Calu3 (cell line): ENCODE data around the gene IBA57. TPM values are rescaled to one million over a fixed set of nuclear protein-coding genes. Genes with fewer than 3 reads are reported as not detected.
"Not testable (repeated sequence)": the region's sequence is repeated elsewhere in the genome, so short reads cannot be mapped to it uniquely, and the experiment has no call there.

Experiments used
- BruUV-seq: library from RNA; stranded (reverse); fragments of 400-500 nt; replicated peaks from 2 replicates; lab custom pipeline; 2021; lab: Mats Ljungman, UMichigan
- CTCF ChIA-PET: fragments of 300-600 bp; sonication (Branson Sonifier 250); formaldehyde crosslinking; loops from one replicate; lab custom pipeline; 2022; ENCODE audit warnings: antibody characterized with exemption; lab: Charles Lee
- DNase-seq: peaks from one replicate; pipeline ENCODE4 v3.0.0; 2022
- H3K27ac Mint-ChIP-seq: one replicate; pipeline ENCODE4 v1.8.0; 2022; ENCODE audit warnings: mixed read lengths; ENCODE audit not compliant: unreplicated experiment
- H3K27me3 Mint-ChIP-seq: one replicate; pipeline ENCODE4 v1.8.0; 2022; ENCODE audit warnings: mixed read lengths; ENCODE audit not compliant: unreplicated experiment
- H3K36me3 Mint-ChIP-seq: one replicate; pipeline ENCODE4 v1.8.0; 2022; ENCODE audit warnings: mild to moderate bottlenecking, moderate library complexity, mixed read lengths; ENCODE audit not compliant: insufficient read depth, unreplicated experiment
- H3K4me1 Mint-ChIP-seq: one replicate; pipeline ENCODE4 v1.8.0; 2022; ENCODE audit warnings: mild to moderate bottlenecking, low read depth, mixed read lengths; ENCODE audit not compliant: unreplicated experiment
- H3K4me3 Mint-ChIP-seq: one replicate; pipeline ENCODE4 v1.8.0; 2022; ENCODE audit warnings: mild to moderate bottlenecking, low read depth, moderate library complexity, mixed read lengths; ENCODE audit not compliant: unreplicated experiment
- H3K9me3 Mint-ChIP-seq: one replicate; pipeline ENCODE4 v1.8.0; 2022; ENCODE audit warnings: low read depth, mixed read lengths; ENCODE audit not compliant: unreplicated experiment
- intact Hi-C: fragments of 100-400 bp; cut with micrococcal nuclease; formaldehyde crosslinking; loops from one replicate; pipeline ENCODE4 v1.10.0; 2022; ENCODE audit not compliant: unreplicated experiment
- total RNA-seq: library from RNA; stranded (reverse); gene quantifications from 2 replicates; pipeline ENCODE4 v1.2.3, GENCODE V29; 2022
- TF ChIP-seq, protein P1 (sequence below): fragments of 200-600 bp; IDR thresholded peaks from one replicate; pipeline ENCODE4 v1.8.0; 2022; ENCODE audit warnings: antibody characterized with exemption; ENCODE audit not compliant: unreplicated experiment

The IBA57 gene
- total RNA-seq, 1 experiment from 2014 or later = 9.2 TPM

DNA sequence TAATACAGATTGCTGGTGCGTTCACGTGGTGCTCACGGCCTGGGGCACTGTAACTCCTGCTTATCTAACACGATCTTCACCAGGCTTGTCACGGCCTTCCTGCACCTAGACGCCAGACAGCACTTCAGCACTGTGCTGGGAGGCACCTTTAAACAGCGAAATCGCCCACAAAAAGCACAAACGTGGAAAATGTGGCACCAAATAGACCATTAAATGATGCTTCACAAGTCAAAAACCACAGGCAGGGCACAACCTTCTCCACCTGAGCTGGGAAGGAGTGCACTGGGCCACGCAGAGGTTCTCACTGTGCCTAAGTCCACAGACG, 20.0 kb downstream of the IBA57 start:
- CTCF ChIA-PET = no interaction called here
- intact Hi-C loops = no loop called here
- no peaks in the 10 kb centered on the region for H3K36me3 Mint-ChIP-seq
- BruUV-seq = no TSS peak
- H3K4me3 Mint-ChIP-seq = no peak overlapping the region
- no peaks in the 10 kb centered on the region for H3K27me3 Mint-ChIP-seq
- DNase-seq = no peak
- H3K27ac Mint-ChIP-seq = no peak overlapping the region
- H3K9me3 Mint-ChIP-seq = no peaks in the 10 kb centered on the region
- TF ChIP-seq, protein P1, sequence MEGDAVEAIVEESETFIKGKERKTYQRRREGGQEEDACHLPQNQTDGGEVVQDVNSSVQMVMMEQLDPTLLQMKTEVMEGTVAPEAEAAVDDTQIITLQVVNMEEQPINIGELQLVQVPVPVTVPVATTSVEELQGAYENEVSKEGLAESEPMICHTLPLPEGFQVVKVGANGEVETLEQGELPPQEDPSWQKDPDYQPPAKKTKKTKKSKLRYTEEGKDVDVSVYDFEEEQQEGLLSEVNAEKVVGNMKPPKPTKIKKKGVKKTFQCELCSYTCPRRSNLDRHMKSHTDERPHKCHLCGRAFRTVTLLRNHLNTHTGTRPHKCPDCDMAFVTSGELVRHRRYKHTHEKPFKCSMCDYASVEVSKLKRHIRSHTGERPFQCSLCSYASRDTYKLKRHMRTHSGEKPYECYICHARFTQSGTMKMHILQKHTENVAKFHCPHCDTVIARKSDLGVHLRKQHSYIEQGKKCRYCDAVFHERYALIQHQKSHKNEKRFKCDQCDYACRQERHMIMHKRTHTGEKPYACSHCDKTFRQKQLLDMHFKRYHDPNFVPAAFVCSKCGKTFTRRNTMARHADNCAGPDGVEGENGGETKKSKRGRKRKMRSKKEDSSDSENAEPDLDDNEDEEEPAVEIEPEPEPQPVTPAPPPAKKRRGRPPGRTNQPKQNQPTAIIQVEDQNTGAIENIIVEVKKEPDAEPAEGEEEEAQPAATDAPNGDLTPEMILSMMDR = no peak
- H3K4me1 Mint-ChIP-seq = no peaks in the 10 kb centered on the region

DNA sequence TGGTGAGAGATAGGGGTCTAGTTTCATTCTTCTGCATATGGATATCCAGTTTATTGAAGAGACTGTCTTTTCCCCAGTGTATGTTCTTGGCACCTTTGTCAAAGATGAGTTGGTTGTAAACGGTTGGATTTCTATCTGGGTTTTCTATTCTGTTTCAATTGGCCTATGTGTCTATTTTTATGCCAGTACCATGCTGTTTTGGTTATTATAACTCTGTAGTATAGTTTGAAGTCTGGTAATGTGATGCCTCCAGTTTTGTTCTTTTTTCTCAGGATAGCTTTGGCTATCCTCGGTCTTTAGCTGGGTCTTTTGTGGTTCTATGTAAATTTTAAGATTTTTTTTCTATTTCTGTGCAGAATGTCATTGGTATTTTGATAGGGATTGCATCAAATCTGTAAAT, 22.6 kb downstream of the IBA57 start:
- H3K4me1 Mint-ChIP-seq, H3K27me3 Mint-ChIP-seq, DNase-seq, H3K36me3 Mint-ChIP-seq, CTCF ChIA-PET, H3K4me3 Mint-ChIP-seq, BruUV-seq, intact Hi-C loops, H3K9me3 Mint-ChIP-seq, H3K27ac Mint-ChIP-seq: not testable (repeated sequence)

DNA sequence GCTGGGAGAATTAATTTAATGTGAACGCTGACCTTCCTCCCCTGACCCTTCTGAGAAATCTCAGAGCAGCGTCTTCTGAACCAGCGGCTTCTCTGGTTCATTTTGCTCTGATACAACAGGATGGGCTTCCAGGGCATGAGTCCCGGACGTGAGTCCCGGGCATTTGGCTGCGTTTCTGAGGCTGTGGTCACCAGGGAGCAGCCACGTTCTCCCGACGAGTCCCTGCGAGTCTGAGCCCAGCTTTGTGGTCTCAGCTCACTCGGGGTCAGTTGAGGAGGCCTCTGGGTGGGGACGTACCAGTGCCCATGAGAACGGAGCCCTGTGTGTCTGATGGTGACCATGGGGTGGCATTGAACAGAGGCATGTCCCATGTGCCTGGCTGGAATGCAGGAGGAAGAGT, 24.6 kb downstream of the IBA57 start:
- BruUV-seq = no TSS peak
- intact Hi-C loops = no loop called here
- Mint-ChIP-seq H3K4me3 (no peak overlapping the region), H3K9me3 (no peaks in the 10 kb centered on the region), H3K27ac (no peak overlapping the region), H3K27me3 (no peaks in the 10 kb centered on the region), H3K4me1 (no peaks in the 10 kb centered on the region), H3K36me3 (no peaks in the 10 kb centered on the region)
- TF ChIP-seq, protein P1 = no peak
- CTCF ChIA-PET = no interaction called here
- no peak for DNase-seq

DNA sequence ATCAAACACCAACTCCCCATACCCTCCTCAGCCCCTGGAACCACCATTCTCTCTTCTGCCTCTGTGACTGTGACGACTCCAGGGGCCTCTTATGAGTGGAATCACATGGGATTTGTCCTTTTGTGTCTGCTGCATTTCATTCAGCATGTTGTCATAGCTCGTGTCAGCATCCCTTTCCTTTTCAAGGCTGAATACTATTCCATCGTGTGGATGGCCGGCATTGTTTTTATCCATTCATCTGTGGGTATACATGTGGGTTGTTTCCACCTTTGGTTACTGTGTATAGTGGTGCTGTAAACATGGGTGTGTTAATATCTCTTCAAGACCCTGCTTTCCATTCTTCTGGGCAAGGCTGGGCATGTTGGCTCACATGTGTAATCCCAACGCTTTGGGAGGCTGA, 25.2 kb downstream of the IBA57 start:
- no peaks in the 10 kb centered on the region for H3K36me3 Mint-ChIP-seq
- H3K27me3 Mint-ChIP-seq = no peaks in the 10 kb centered on the region
- no peaks in the 10 kb centered on the region for H3K4me1 Mint-ChIP-seq
- CTCF ChIA-PET = no interaction called here
- H3K27ac Mint-ChIP-seq = no peak overlapping the region
- TF ChIP-seq, protein P1 = no peak
- H3K4me3 Mint-ChIP-seq = no peak overlapping the region
- no peak for DNase-seq
- no peaks in the 10 kb centered on the region for H3K9me3 Mint-ChIP-seq
- intact Hi-C loops = loop anchor here (1.0 kb wide), 1 partner anchor 59 kb away; no protein-coding TSS in a partner anchor
- no TSS peak for BruUV-seq

DNA sequence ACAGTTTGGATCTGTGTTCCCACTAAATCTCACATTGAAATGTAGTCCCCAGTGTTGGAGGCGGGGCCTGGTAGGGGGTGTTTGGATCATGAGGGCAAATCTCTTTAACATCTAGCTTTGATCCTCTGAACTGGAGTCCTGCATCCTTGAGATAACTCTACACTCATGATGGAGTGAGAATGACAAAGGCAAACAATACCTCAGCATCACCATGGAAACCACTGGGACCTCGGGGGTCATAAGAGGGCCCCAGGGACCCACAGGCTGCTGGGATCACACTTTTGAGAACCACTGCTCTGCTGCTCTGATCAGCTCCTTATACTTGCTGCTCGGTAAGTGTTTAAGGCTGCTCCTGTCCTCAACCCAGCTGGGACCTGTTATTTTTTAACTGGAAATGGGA, 28.8 kb downstream of the IBA57 start:
- no peak for DNase-seq
- Mint-ChIP-seq H3K4me3 (no peak overlapping the region), H3K36me3 (no peaks in the 10 kb centered on the region), H3K27me3 (peaks cover 15% of the 10 kb centered on the region), H3K9me3 (peaks cover 8% of the 10 kb centered on the region), H3K4me1 (no peaks in the 10 kb centered on the region), H3K27ac (no peak overlapping the region)
- CTCF ChIA-PET = no interaction called here
- TF ChIP-seq, protein P1 = no peak
- intact Hi-C loops = no loop called here
- no TSS peak for BruUV-seq
